SK-N-SH (cell line): ENCODE measurements around the gene AAMP.
A peak's percentile ranks its signal among the peaks of the same experiment; 100 is the strongest.

Source experiments
- CTCF ChIP-seq: fragments of 200-600 bp; sonication (generic); IDR thresholded peaks from 2 replicates; pipeline ENCODE4 v1.6.1; 2017; ENCODE audit warnings: antibody characterized with exemption, mild to moderate bottlenecking, moderate library complexity
- EP300 ChIP-seq, 2 experiments: IDR thresholded peaks; 2 replicates each; pipeline versions ENCODE4 v1.4.0 to v1.6.1; 2012; ENCODE audit warnings: borderline replicate concordance in 1 of 2, low read depth in 1 of 2, low read length in 1 of 2
- FOXM1 ChIP-seq: IDR thresholded peaks from 2 replicates; pipeline ENCODE4 v1.4.0; 2012; ENCODE audit warnings: low read depth, mild to moderate bottlenecking
- NFIC ChIP-seq: IDR thresholded peaks from 2 replicates; pipeline ENCODE4 v1.4.0; 2012; ENCODE audit warnings: borderline replicate concordance
- NRF1 ChIP-seq: IDR thresholded peaks from 2 replicates; pipeline ENCODE4 v1.6.1; 2012; ENCODE audit warnings: low read depth, mild to moderate bottlenecking, low read length
- POLR2AphosphoS5 ChIP-seq: IDR thresholded peaks from 2 replicates; pipeline ENCODE4 v1.6.1; 2012; ENCODE audit warnings: low read depth, low read length
- RAD21 ChIP-seq: IDR thresholded peaks from 2 replicates; pipeline ENCODE4 v1.6.1; 2012; ENCODE audit warnings: mild to moderate bottlenecking, low read length
- REST ChIP-seq: IDR thresholded peaks from 2 replicates; pipeline ENCODE4 v1.6.1; 2012; ENCODE audit warnings: mild to moderate bottlenecking, low read depth, low read length, moderate library complexity
- SMC3 ChIP-seq: IDR thresholded peaks from 2 replicates; pipeline ENCODE4 v1.6.1; 2012; ENCODE audit warnings: low read depth, low read length, improper control_type of control experiment
- TF ChIP-seq, protein P1 (sequence below): IDR thresholded peaks from 2 replicates; pipeline ENCODE4 v1.4.0; 2012; ENCODE audit warnings: low read depth, borderline replicate concordance

GRCh38 chr2:218216674-218217359, 53.1 kb downstream of the AAMP start, which contains the start of gene ARPC2:
- TF ChIP-seq CTCF (no peak), POLR2AphosphoS5 (peak; percentile 66), FOXM1 (no peak), EP300 (IDR thresholded peaks at IDR 0.05; ENCODE audit: borderline replicate concordance in 1 of 2, low read depth in 1 of 2, low read length in 1 of 2) (no peak; a peak in 1 of 4 replicates), SMC3 (no peak), REST (no peak), NFIC (no peak), RAD21 (no peak), NRF1 (peak; percentile 97)
- TF ChIP-seq, protein P1, sequence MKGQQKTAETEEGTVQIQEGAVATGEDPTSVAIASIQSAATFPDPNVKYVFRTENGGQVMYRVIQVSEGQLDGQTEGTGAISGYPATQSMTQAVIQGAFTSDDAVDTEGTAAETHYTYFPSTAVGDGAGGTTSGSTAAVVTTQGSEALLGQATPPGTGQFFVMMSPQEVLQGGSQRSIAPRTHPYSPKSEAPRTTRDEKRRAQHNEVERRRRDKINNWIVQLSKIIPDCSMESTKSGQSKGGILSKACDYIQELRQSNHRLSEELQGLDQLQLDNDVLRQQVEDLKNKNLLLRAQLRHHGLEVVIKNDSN, result no peak
